HG02943 (cell line): ENCODE results near the gene DGKB.
A peak's percentile ranks its signal among the peaks of the same experiment; 100 is the strongest.

Source experiments
- ATAC-seq: cut with Tn5 transposase; IDR thresholded peaks from one replicate; pipeline ENCODE4 v1.9.1; 2021; ENCODE audit warnings: mild to moderate bottlenecking, low read depth, moderate library complexity; ENCODE audit not compliant: unreplicated experiment

DGKB gene

GRCh38 chr7:14698239-14698638, 204.3 kb downstream of the DGKB start:
- ATAC-seq: no peak

GRCh38 chr7:14697684-14698083, 204.9 kb downstream of the DGKB start:
- ATAC-seq: no peak

DNA sequence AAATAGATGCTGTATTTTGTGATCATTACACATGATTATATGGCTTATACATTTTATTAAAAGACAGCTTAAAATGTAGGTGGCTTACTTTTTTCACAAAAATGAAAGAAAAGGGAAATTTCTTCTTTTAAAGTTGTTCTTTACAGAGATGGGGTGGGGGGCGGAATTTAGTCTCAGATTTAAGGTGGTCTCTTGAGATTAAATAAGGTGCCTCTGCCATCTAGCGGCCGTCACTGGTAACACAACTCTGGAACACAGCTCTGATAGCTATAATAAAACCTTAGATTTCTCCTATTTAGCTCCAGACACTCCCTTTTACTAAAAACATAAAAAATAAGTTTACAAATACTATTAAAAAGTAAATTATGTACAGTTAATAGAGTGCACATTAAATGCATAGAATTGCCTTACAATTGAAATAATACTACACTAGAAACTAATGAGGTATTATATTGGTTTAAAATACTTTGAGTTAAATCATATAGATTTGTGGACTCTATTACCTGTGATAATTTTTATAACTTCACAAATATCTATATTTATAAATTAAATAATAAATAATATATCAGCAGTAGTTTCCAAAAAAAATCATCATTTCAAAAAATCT, 210.9 kb downstream of the DGKB start:
- no peak for ATAC-seq

DNA sequence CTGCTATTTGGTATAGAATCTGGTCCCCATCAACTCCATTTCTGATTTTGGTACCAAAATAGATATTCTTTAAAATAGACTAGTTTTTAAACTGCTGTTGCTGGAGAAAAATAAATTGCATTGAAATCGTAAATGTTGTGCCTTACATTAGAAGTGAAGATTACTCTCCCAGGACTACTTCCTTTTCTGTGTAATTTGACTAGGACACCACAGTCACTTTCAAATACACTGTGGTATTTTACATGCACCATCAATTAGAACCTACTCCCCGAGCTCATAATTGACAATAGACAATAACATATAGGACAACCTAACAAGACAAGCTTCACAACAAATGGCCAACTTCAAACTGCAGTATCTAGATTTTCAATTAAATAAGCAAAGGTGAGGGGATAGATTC, 211.5 kb downstream of the DGKB start:
- ATAC-seq: peak; percentile 61

DNA sequence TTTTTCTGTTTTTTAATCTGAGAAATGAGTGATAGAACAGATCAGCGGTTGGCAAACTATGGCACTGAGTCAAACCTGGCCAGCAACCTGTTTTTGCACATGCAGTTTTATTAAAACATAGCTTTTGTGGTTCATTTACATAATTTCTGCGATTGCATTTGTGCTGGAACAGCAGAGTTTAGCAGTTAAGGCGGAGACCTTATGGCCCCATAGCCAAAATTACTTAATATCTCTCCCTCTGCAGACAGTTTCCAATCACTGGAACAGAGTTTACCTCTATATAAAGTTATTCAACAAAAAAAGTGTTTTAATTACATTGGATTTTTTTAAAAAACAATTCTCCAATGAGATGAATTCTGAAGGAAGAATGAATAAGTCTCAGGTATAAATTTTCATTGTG, 212.1 kb downstream of the DGKB start:
- no peak for ATAC-seq

DNA sequence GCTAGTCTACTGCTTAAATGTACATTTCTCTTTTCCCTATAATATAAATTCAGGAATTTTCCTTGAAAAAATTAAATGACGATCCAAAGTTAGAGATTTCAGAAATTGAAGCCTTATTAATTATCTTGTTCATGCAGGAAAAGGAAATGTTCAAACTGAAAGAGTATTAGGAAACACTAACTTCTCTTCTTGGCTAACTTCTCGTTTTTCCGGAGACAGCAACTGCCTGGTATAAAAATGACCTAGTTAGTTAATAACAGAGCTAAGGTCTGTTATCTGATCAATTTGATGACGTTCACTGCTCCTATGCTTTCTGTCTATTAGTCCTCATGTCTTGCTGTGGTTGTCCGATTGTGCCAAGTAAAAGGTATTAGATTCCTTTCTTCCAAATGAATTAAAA, 212.5 kb downstream of the DGKB start:
- no peak for ATAC-seq

DNA sequence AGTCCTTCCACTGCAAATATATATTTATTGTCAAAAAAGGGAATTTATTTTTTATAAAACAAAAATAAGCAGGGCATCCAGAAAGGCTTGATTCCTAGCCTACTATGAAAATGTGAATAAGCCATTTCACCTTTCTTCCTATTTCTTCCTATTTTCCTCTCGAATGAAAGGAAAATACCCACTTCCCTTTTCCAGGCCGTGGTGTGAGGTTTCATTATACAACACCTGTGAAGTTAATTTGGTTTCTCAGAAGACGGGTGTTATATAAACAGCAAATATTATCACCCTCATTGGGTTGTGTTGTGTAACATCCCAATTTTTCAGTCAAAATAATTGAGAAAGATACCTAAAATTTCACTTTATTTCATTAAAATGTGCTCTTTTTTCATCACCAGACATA, 214.3 kb downstream of the DGKB start:
- no peak for ATAC-seq

- no peak for ATAC-seq
These were observed 214.8 kb downstream of the DGKB start for GRCh38 chr7:14687777-14688176.

DNA sequence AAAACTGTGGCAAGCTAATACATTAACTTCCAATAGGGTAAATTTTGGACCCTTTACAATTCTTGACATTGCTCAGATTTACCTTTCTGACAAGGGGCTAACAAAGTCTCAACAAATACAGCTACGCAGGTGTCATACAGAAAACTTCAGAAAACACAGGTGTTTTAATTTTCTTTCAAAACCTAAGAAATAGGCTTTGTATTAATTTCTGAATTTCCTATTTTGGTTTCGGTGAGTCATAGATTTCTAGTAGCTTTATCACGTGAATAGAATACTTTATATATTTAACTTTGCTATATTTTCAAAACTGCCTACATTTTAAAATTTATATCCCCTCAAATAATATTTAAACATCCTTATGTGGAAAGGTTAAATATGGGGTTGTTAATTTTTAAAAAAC, 215.3 kb downstream of the DGKB start:
- ATAC-seq: peak; percentile 37

DNA sequence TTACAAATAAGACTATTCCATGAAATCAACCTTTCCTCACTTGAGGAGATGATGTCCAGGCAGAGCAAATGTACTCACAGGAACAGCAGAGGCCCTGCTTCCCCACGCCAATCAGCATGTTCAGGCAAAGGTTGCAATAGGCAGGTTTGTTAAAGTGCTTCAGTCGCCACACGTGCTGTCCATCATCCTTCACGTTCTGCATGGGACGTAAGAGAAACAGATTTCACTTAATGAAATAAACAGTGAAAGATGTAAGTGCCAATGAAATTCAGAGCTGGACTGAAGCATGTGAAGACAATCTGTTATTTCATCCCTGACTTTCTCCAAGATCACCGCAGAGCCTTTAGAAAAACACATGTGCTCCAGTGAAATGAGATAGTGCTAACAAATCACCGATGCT, 217.4 kb downstream of the DGKB start:
- ATAC-seq: no peak

GRCh38 chr7:14682910-14683465, 219.6 kb downstream of the DGKB start:
- no peak for ATAC-seq

- ATAC-seq: no peak
These were observed 225.7 kb downstream of the DGKB start for GRCh38 chr7:14676896-14677295.

DNA sequence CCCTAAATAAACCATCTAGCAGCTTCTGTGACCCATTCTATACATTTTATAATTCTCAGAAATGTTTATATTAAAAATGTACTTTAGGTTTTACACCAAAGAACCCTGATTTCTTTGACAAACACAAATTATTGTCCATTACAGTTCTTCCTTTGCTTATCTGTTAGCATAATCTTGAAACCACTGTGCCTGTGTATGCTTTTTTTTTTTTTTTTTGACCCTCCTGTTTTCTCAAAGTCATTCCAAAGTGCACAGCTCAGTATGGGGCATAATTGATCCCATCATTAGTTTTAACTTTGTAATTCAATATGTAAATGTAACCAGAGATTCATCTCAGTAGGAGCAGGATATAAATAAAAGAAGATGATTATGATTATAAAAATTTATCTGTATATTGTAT, 229.3 kb downstream of the DGKB start:
- ATAC-seq: no peak

GRCh38 chr7:14666913-14667312, 235.6 kb downstream of the DGKB start:
- no peak for ATAC-seq

DNA sequence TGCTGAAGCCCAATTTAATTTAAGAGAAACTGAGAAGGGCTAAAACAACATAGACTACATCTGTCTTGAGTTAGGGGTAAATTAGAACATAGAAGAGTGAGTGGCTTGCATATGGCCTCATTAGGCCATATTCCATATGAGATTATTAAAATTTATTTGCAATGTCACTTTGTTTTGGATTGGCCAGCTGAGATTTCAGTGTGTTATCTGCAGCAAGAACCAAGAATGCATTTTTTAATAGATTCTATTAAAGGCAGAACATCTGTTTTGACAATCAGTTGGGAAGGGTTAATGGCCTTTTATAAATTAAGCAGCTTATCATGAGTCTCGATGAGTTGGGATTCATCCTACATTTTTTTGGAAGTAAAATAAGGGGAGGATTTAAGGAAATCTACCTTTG, 236.2 kb downstream of the DGKB start:
- ATAC-seq: no peak

DNA sequence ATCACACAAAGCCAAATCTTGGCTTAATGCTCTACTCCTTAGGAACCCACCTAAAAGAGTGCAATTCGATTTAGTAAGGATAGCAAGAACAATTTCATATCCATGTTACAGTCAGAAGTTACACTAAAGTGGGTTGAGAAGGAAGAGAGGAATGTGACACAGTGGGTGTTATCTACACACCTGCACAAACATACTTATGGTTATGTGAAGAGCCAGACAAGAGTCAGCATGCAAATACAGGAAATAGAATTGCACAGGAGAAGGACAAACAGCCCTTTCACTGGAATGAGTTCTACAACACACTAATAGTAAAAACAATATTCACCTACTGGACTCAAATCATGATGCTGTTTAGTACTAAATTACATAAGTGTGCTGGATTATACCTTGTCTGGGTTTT, 262.8 kb downstream of the DGKB start:
- ATAC-seq: no peak

DNA sequence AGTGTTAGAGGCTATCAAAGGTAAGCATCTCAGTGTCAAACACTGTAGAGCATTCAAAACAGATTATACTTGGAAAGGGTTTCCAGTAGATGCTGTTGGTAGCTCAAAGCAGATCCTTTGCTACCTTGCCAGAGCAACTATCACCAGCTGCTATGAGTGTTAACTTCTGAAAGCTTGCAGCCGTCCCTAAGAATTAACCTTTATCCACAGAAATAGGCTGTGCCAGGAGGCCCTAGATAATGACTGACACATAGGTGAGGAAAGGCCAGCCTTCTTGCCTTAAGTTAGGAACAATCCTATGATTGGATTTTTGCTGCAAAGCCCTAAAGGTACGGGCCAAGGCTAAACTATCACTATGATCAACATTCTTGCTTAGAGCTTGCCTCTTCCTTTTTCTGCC, 263.2 kb downstream of the DGKB start:
- no peak for ATAC-seq

GRCh38 chr7:14637968-14638367, 264.6 kb downstream of the DGKB start:
- no peak for ATAC-seq

GRCh38 chr7:14635955-14636354, 266.6 kb downstream of the DGKB start:
- no peak for ATAC-seq

DNA sequence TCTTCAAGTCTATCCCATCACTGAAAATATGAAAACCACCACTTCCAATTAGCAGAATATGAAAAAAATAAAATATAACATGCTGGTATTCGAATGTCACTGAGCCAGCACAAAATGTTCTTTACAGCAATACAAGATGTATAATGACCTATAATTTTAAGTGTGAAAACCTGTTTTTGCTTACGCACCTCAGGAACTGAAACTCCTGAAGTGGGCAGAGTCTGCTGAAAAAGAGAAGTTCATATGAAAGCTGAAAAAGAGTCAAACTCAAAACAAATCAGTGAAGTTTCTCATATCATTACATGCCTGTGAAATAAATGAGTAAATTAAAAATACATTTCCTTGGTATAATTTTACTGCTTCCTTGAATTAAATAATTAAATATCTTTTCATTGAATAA, 272.5 kb downstream of the DGKB start:
- ATAC-seq: no peak

GRCh38 chr7:14628516-14628915, 274.0 kb downstream of the DGKB start:
- ATAC-seq: no peak

- ATAC-seq: no peak
These were observed 276.5 kb downstream of the DGKB start for GRCh38 chr7:14626076-14626475.

DNA sequence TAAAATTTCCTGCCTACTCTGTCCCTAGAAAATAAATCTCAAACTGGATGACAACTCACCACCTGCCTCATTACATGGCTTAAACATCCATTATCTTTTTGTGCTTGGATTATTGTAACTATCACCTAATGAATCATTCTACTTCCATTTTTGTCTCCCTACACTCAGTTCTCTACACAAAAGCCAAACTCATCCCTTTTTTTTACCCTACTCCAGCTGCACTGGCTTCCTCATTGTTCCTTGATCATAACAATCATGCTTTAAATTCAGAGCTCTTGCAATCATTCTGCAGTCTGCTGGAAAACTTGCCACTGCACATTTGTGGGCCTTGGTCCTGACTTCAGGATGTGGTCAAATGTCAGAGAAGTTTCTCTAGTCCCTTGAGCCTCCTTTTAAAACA, 280.0 kb downstream of the DGKB start:
- no peak for ATAC-seq
